GM12873 (cell line): ENCODE results near the gene IGFALS.

Experiments used
- CTCF ChIP-seq: IDR thresholded peaks from 2 replicates; pipeline ENCODE4 v1.5.1; 2012; ENCODE audit warnings: low read depth, mild to moderate bottlenecking, moderate library complexity, low read length, control low read depth; ENCODE audit not compliant: insufficient read depth; ENCODE audit errors: missing control alignments

Gene IGFALS

DNA sequence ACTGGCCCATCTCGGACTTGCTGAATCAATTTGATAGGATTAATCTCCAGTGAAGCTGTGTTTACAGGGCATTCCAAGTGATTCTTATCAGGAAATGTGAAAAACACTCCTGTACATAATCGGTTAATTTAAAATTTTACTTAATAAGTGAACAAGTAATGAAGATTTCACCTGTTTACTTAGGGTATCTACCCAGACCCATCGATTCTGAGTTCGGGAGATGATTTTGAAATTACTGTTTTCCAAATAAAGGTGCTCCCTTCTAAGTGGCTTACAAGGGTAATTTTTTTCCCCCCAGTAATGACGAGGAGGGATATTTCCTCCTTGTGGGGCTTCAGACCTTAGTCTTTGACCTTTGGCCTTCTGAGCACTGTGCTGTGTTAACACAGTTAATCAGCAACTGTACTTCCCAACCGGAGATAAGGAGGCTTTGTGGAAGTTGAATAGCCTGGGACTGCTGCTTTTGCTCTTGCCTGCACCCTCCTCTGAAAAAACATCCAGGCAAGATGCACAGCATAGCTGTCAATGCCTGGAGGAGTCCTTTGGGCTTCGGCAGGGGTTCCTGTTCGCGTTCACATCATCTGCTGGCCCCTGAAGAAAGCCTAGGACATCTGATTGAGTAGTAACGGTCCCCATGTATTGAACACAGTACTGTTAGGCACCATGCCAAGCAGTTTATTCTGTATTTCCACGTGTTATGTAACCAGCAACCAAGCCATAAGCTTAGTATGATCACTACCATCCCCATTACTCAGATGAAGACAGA, 35.3 kb upstream of the IGFALS start:
- TF ChIP-seq CTCF: no peak

DNA sequence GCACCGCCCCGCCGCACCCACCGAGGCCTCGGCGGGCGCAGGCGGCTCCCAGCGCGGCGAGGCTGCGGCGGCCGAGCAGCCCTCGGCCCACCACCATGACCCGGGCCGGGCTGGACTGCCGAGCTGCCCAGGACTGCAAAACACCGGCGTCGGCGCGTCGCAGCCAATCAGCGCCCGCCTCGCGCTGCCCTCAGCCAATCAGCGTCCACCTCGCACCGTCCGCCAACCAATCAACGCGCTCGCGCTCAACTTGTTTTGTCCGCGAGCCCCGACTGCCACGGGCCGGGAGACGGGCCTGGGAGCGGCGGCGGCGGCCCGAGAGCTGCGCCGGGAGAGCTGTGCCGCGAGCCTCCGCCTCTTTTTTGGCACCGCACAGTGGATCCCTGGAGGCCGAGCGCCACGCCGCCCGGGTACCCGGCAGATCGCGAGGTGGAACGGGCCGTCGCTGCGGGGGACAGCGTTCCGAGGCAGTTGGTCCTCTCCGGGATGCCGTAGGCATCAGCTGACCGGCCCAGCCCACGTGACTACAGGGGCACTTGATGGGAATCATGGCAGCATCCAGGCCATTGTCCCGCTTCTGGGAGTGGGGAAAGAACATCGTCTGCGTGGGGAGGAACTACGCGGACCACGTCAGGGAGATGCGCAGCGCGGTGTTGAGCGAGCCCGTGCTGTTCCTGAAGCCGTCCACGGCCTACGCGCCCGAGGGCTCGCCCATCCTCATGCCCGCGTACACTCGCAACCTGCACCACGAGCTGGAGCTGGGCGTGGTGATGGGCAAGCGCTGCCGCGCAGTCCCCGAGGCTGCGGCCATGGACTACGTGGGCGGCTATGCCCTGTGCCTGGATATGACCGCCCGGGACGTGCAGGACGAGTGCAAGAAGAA, 33.4 kb upstream of the IGFALS start, which contains the start of the genes FAHD1 and HAGH:
Gene FAHD1 (plus strand): TSS at position 516 of the 883 bp plus-strand sequence. CDS start 33 bp downstream, at position 549.
Gene HAGH (minus strand): TSS at position 135 of the 883 bp plus-strand sequence. CDS start 38 bp downstream, at position 97.
- TF ChIP-seq CTCF: no peak

GRCh38 chr16:1825864-1826690, 32.6 kb upstream of the IGFALS start:
- TF ChIP-seq CTCF: no peak

- TF ChIP-seq CTCF: no peak
These were observed 31.9 kb upstream of the IGFALS start for GRCh38 chr16:1825381-1825863.

DNA sequence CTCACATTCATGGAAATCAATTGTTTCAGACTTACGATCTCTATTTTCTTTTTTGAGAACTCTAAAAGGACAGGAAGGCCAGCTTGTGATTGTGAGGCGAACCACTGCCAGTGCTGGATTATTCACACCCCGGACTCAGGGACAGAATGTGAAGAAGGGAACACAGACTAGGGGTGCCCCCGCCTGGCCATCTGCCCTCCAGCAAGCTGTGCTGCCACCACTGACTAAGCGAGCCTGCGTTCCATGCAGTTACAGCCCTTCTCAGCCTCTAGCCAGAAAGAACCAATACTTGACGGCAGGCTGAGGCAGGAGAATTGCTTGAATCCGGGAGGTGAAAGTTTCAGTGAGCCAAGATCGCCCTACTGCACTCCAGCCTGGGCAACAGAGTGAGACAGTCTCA, 30.3 kb upstream of the IGFALS start:
- peak; percentile 31 for TF ChIP-seq CTCF

DNA sequence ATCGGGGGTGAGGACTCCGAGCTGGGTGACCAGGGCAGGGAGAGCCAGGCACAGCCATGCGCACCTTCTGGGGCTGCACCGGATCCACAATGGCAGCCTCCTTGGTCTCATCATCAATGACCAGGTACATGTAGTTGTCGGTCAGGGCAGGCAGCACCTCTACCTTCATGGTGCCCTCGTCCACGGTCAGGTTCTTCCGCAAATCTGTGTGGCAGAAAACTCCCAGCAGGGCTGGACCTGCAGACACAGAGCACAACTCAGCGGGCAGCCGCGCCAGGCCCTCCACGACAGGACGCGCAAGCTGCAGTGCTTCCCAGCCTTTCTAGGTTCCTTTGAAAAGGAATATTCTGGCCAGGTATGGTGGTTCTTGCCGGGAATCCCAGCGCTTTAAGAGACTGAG, 29.3 kb upstream of the IGFALS start:
- TF ChIP-seq CTCF: no peak
